Measurements from ENCODE around the gene TOM1L2. TPM values are rescaled to one million over a fixed set of nuclear protein-coding genes. Genes with fewer than 3 reads are reported as not detected.

Gene TOM1L2
- polyA plus RNA-seq, 1 donor from 2014 or later = 40.9 TPM

DNA sequence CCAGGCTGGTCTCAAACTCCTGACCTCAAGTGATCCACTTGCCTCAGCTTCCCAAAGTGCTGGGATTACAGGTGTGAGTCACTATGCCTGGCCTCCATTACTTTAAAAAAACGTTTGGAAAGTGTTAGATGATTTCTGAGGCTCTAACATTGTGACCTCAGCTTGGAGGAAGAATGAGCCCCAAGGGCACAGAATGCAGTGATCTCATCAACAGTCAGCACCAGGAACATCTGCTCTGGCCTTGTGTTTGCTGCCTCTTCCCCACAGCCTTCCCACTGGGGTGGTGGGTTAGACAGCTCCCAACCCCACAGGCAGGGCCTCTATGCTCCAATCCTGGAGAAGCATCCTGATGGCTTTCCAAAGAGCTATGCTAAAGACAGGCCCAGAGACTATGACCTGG lies 97.7 kb downstream of the TOM1L2 start:
- no peaks in the 10 kb centered on the region for H3K9me2 ChIP-seq (ENCODE audit: insufficient read depth, low read length)
- H2AFZ ChIP-seq (ENCODE audit: low read depth, low read length) = no peak overlapping the region
- no peaks in the 10 kb centered on the region for H4K20me1 ChIP-seq (ENCODE audit: insufficient read depth)
- H3F3A ChIP-seq (ENCODE audit: insufficient read depth, low read length, poor library complexity, severe bottlenecking) = no peaks in the 10 kb centered on the region
- no peaks in the 10 kb centered on the region for H3K79me2 ChIP-seq (replicated peaks; ENCODE audit: insufficient read depth, low read length)
- H3K9ac ChIP-seq (ENCODE audit: low read length) = no peak overlapping the region
- TF ChIP-seq TAF1 (IDR thresholded peaks at IDR 0.05; ENCODE audit: low read depth) (no peak), RAD21 (conservative IDR thresholded peaks at IDR 0.05) (no peak), CTCF (IDR thresholded peaks at IDR 0.05; ENCODE audit: poor library complexity, severe bottlenecking) (no peak), POLR2AphosphoS5 (IDR thresholded peaks at IDR 0.05) (no peak), SMC3 (conservative IDR thresholded peaks at IDR 0.05; ENCODE audit: poor library complexity) (no peak), EZH2 (IDR thresholded peaks at IDR 0.05; ENCODE audit: borderline replicate concordance, insufficient read depth, low read length, poor library complexity, severe bottlenecking) (no peak), EP300 (conservative IDR thresholded peaks at IDR 0.05; ENCODE audit: poor library complexity, severe bottlenecking) (no peak), MXI1 (conservative IDR thresholded peaks at IDR 0.05; ENCODE audit: poor library complexity, severe bottlenecking) (no peak)
- TF ChIP-seq, protein P1, sequence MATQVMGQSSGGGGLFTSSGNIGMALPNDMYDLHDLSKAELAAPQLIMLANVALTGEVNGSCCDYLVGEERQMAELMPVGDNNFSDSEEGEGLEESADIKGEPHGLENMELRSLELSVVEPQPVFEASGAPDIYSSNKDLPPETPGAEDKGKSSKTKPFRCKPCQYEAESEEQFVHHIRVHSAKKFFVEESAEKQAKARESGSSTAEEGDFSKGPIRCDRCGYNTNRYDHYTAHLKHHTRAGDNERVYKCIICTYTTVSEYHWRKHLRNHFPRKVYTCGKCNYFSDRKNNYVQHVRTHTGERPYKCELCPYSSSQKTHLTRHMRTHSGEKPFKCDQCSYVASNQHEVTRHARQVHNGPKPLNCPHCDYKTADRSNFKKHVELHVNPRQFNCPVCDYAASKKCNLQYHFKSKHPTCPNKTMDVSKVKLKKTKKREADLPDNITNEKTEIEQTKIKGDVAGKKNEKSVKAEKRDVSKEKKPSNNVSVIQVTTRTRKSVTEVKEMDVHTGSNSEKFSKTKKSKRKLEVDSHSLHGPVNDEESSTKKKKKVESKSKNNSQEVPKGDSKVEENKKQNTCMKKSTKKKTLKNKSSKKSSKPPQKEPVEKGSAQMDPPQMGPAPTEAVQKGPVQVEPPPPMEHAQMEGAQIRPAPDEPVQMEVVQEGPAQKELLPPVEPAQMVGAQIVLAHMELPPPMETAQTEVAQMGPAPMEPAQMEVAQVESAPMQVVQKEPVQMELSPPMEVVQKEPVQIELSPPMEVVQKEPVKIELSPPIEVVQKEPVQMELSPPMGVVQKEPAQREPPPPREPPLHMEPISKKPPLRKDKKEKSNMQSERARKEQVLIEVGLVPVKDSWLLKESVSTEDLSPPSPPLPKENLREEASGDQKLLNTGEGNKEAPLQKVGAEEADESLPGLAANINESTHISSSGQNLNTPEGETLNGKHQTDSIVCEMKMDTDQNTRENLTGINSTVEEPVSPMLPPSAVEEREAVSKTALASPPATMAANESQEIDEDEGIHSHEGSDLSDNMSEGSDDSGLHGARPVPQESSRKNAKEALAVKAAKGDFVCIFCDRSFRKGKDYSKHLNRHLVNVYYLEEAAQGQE (IDR thresholded peaks at IDR 0.05; ENCODE audit: borderline replicate concordance) = no peak
- no peak overlapping the region for H3K4me2 ChIP-seq (ENCODE audit: low read length)
- H3K27ac ChIP-seq (ENCODE audit: low read length) = no peak overlapping the region
- no peak overlapping the region for H3K4me3 ChIP-seq (ENCODE audit: low read length)
- H3K36me3 ChIP-seq (ENCODE audit: insufficient read depth, low read length) = no peaks in the 10 kb centered on the region
- no peaks in the 10 kb centered on the region for H3K9me3 ChIP-seq (ENCODE audit: low read length)
- H3K27me3 ChIP-seq (ENCODE audit: insufficient read depth, low read depth, low read length) = no peaks in the 10 kb centered on the region

DNA sequence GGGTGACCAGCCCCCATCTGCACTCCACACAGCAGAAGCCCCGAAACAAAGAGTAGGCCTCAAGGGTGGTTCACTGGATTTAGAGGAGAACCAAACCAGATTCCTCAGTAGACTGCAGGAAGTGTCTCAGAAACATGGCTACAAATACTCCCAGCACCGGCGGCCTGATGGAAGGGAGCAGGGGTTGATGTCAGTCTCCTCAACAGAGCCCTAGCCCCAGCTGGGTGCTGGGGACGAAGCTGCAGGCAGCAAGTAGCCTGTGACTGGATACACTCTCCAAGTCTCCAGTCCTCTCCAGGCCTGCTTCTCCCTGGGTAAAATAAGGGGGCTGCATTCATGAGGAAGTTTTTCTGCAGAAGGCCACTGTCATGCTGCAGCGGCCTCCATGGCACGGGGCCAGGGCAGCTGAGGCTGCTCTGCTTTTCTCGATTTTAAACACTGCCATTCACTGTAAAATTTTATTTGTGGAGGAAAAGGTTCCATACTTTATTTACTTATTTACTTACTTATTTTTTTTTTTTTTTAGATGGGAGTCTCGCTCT lies 98.7 kb downstream of the TOM1L2 start:
- no peaks in the 10 kb centered on the region for H3K79me2 ChIP-seq (replicated peaks; ENCODE audit: insufficient read depth, low read length)
- H3K4me2 ChIP-seq (ENCODE audit: low read length) = no peak overlapping the region
- no peak overlapping the region for H3K27ac ChIP-seq (ENCODE audit: low read length)
- no peak for TF ChIP-seq POLR2AphosphoS5 (IDR thresholded peaks at IDR 0.05)
- TF ChIP-seq MXI1 (conservative IDR thresholded peaks at IDR 0.05; ENCODE audit: poor library complexity, severe bottlenecking) = no peak
- no peaks in the 10 kb centered on the region for H3K9me2 ChIP-seq (ENCODE audit: insufficient read depth, low read length)
- no peaks in the 10 kb centered on the region for H3K36me3 ChIP-seq (ENCODE audit: insufficient read depth, low read length)
- no peaks in the 10 kb centered on the region for H3F3A ChIP-seq (ENCODE audit: insufficient read depth, low read length, poor library complexity, severe bottlenecking)
- no peaks in the 10 kb centered on the region for H3K27me3 ChIP-seq (ENCODE audit: insufficient read depth, low read depth, low read length)
- H3K9me3 ChIP-seq (ENCODE audit: low read length) = no peaks in the 10 kb centered on the region
- H4K20me1 ChIP-seq (ENCODE audit: insufficient read depth) = no peaks in the 10 kb centered on the region
- no peak overlapping the region for H3K9ac ChIP-seq (ENCODE audit: low read length)
- no peak overlapping the region for H2AFZ ChIP-seq (ENCODE audit: low read depth, low read length)
- no peak overlapping the region for H3K4me3 ChIP-seq (ENCODE audit: low read length)

Measured in neural cell (in vitro differentiated cells).